ENCODE results near the gene C11orf86. TPM values are rescaled to one million over a fixed set of nuclear protein-coding genes. Genes with fewer than 3 reads are reported as not detected.

The C11orf86 gene
- total and polyA plus RNA-seq, 2 experiments from 2014 or later, result 0.21 to 0.74 TPM

DNA sequence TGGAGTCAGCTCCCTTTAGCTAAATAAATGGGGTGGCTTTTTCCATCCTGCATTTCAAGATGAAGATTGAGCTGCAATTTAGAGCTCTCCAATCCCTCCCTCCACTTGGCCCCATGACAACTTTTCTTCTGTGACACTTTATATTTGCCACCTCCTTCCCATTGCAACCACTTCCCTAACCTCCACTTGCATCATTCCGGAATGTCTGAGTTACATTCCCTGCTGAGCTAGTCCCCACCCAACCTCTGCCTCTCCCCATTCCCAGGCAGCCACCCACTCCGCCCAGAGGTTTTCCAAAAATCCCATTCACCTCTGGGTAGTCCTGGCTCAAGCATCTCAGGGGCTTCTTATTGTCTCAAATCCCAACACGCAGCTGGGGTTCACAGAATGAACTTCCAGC, 41.6 kb upstream of the C11orf86 start:
- Mint-ChIP-seq H3K36me3 (ENCODE audit: low read depth) (no peaks in the 10 kb centered on the region), H3K4me1 (peaks cover 6% of the 10 kb centered on the region; the same call in 2 of the 3 replicates), H3K4me3 (no peak overlapping the region), H3K27ac (no peak overlapping the region; the same call in 1 of the 2 replicates), H3K27me3 (ENCODE audit: insufficient read depth, low read depth, poor library complexity) (no peaks in the 10 kb centered on the region), H3K9me3 (no peaks in the 10 kb centered on the region)
- Histone ChIP-seq H3K4me3 (no peak overlapping the region), H3K27me3 (ENCODE audit: insufficient read depth) (no peaks in the 10 kb centered on the region), H3K4me2 (no peak overlapping the region), H3K36me3 (ENCODE audit: insufficient read depth) (no peaks in the 10 kb centered on the region), H3K27ac (ENCODE audit: low read depth) (no peak overlapping the region), H3K4me1 (ENCODE audit: insufficient read depth) (no peaks in the 10 kb centered on the region), H3K9me2 (ENCODE audit: insufficient read depth) (no peaks in the 10 kb centered on the region), H3F3A (replicated peaks; ENCODE audit: low read depth) (no peaks in the 10 kb centered on the region), H2AFZ (no peak overlapping the region), H4K20me1 (replicated peaks; ENCODE audit: insufficient read depth) (no peaks in the 10 kb centered on the region), H3K79me2 (replicated peaks; ENCODE audit: insufficient read depth) (no peaks in the 10 kb centered on the region)
- no peak for TF ChIP-seq EZH2 (IDR thresholded peaks at IDR 0.05; ENCODE audit: low read depth, unreplicated experiment)
- no peak for TF ChIP-seq CREB1 (CRISPR knock-in tag; IDR thresholded peaks at IDR 0.05; ENCODE audit: low read depth)
- TF ChIP-seq, protein P1, sequence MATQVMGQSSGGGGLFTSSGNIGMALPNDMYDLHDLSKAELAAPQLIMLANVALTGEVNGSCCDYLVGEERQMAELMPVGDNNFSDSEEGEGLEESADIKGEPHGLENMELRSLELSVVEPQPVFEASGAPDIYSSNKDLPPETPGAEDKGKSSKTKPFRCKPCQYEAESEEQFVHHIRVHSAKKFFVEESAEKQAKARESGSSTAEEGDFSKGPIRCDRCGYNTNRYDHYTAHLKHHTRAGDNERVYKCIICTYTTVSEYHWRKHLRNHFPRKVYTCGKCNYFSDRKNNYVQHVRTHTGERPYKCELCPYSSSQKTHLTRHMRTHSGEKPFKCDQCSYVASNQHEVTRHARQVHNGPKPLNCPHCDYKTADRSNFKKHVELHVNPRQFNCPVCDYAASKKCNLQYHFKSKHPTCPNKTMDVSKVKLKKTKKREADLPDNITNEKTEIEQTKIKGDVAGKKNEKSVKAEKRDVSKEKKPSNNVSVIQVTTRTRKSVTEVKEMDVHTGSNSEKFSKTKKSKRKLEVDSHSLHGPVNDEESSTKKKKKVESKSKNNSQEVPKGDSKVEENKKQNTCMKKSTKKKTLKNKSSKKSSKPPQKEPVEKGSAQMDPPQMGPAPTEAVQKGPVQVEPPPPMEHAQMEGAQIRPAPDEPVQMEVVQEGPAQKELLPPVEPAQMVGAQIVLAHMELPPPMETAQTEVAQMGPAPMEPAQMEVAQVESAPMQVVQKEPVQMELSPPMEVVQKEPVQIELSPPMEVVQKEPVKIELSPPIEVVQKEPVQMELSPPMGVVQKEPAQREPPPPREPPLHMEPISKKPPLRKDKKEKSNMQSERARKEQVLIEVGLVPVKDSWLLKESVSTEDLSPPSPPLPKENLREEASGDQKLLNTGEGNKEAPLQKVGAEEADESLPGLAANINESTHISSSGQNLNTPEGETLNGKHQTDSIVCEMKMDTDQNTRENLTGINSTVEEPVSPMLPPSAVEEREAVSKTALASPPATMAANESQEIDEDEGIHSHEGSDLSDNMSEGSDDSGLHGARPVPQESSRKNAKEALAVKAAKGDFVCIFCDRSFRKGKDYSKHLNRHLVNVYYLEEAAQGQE (IDR thresholded peaks at IDR 0.05; ENCODE audit: unreplicated experiment), result no peak
- no peak for TF ChIP-seq JUNB (IDR thresholded peaks at IDR 0.05; ENCODE audit: unreplicated experiment)
- DNase-seq (ENCODE audit: low spot score) (no peak), ATAC-seq (no peak)

DNA sequence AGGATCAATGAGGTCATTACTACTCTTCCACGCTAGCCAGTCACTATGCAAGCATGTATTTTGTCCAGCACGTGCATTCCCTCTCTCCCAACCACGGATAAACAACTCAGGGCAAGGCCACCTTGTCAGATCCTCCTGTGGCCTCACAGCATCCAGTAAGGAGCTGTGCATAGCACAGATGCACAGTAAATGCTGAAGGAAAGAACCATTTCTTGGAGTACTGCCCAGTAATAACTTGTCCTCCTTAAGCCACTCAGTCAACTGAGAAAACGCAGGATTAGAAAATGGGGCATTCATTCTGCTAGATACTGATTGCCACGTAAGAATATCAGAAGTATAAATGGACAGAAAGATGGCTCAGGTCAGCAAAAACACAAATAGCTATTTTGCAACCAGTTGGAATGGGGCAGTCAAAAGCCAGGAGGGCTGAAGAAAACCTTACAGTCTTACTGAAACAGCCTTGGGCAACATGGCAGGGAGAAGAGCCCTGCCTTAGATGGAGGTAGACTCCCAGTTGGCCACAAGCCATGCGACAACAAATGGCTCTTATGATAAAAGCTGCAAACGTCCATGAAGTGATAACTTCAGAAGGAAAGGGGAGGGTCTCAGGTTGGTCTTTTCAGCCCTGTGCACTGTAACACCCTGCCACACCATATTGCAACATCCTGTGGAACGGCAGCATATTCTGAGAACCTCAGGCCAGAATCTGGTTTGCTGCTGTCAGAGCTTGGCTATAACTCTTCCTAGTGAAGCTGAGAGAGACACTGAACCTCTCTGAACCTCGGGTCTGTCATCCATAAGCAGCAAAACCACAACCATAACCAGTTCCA, 39.9 kb upstream of the C11orf86 start:
- ATAC-seq (no peak), DNase-seq (ENCODE audit: low spot score) (no peak)
- Histone ChIP-seq H3F3A (replicated peaks; ENCODE audit: low read depth) (no peaks in the 10 kb centered on the region), H3K79me2 (replicated peaks; ENCODE audit: insufficient read depth) (no peaks in the 10 kb centered on the region), H3K27ac (ENCODE audit: low read depth) (no peak overlapping the region), H2AFZ (no peak overlapping the region), H3K4me2 (no peak overlapping the region), H3K9me2 (ENCODE audit: insufficient read depth) (no peaks in the 10 kb centered on the region), H3K4me1 (ENCODE audit: insufficient read depth) (no peaks in the 10 kb centered on the region), H4K20me1 (replicated peaks; ENCODE audit: insufficient read depth) (no peaks in the 10 kb centered on the region), H3K4me3 (no peak overlapping the region), H3K36me3 (ENCODE audit: insufficient read depth) (no peaks in the 10 kb centered on the region), H3K27me3 (ENCODE audit: insufficient read depth) (no peaks in the 10 kb centered on the region)
- H3K4me3 Mint-ChIP-seq, result no peak overlapping the region
- peaks cover 6% of the 10 kb centered on the region; the same call in 2 of the 3 replicates for H3K4me1 Mint-ChIP-seq
- H3K27me3 Mint-ChIP-seq (ENCODE audit: insufficient read depth, low read depth, poor library complexity), result no peaks in the 10 kb centered on the region
- H3K27ac Mint-ChIP-seq, result no peak overlapping the region
- no peaks in the 10 kb centered on the region for H3K9me3 Mint-ChIP-seq
- H3K36me3 Mint-ChIP-seq (ENCODE audit: low read depth), result no peaks in the 10 kb centered on the region
- TF ChIP-seq, protein P1 (IDR thresholded peaks at IDR 0.05; ENCODE audit: unreplicated experiment), result no peak
- TF ChIP-seq JUNB (IDR thresholded peaks at IDR 0.05; ENCODE audit: unreplicated experiment), result no peak
- no peak for TF ChIP-seq EZH2 (IDR thresholded peaks at IDR 0.05; ENCODE audit: low read depth, unreplicated experiment)
- no peak for TF ChIP-seq EZH2phosphoT487 (IDR thresholded peaks at IDR 0.05; ENCODE audit: unreplicated experiment)
- TF ChIP-seq, protein P2, sequence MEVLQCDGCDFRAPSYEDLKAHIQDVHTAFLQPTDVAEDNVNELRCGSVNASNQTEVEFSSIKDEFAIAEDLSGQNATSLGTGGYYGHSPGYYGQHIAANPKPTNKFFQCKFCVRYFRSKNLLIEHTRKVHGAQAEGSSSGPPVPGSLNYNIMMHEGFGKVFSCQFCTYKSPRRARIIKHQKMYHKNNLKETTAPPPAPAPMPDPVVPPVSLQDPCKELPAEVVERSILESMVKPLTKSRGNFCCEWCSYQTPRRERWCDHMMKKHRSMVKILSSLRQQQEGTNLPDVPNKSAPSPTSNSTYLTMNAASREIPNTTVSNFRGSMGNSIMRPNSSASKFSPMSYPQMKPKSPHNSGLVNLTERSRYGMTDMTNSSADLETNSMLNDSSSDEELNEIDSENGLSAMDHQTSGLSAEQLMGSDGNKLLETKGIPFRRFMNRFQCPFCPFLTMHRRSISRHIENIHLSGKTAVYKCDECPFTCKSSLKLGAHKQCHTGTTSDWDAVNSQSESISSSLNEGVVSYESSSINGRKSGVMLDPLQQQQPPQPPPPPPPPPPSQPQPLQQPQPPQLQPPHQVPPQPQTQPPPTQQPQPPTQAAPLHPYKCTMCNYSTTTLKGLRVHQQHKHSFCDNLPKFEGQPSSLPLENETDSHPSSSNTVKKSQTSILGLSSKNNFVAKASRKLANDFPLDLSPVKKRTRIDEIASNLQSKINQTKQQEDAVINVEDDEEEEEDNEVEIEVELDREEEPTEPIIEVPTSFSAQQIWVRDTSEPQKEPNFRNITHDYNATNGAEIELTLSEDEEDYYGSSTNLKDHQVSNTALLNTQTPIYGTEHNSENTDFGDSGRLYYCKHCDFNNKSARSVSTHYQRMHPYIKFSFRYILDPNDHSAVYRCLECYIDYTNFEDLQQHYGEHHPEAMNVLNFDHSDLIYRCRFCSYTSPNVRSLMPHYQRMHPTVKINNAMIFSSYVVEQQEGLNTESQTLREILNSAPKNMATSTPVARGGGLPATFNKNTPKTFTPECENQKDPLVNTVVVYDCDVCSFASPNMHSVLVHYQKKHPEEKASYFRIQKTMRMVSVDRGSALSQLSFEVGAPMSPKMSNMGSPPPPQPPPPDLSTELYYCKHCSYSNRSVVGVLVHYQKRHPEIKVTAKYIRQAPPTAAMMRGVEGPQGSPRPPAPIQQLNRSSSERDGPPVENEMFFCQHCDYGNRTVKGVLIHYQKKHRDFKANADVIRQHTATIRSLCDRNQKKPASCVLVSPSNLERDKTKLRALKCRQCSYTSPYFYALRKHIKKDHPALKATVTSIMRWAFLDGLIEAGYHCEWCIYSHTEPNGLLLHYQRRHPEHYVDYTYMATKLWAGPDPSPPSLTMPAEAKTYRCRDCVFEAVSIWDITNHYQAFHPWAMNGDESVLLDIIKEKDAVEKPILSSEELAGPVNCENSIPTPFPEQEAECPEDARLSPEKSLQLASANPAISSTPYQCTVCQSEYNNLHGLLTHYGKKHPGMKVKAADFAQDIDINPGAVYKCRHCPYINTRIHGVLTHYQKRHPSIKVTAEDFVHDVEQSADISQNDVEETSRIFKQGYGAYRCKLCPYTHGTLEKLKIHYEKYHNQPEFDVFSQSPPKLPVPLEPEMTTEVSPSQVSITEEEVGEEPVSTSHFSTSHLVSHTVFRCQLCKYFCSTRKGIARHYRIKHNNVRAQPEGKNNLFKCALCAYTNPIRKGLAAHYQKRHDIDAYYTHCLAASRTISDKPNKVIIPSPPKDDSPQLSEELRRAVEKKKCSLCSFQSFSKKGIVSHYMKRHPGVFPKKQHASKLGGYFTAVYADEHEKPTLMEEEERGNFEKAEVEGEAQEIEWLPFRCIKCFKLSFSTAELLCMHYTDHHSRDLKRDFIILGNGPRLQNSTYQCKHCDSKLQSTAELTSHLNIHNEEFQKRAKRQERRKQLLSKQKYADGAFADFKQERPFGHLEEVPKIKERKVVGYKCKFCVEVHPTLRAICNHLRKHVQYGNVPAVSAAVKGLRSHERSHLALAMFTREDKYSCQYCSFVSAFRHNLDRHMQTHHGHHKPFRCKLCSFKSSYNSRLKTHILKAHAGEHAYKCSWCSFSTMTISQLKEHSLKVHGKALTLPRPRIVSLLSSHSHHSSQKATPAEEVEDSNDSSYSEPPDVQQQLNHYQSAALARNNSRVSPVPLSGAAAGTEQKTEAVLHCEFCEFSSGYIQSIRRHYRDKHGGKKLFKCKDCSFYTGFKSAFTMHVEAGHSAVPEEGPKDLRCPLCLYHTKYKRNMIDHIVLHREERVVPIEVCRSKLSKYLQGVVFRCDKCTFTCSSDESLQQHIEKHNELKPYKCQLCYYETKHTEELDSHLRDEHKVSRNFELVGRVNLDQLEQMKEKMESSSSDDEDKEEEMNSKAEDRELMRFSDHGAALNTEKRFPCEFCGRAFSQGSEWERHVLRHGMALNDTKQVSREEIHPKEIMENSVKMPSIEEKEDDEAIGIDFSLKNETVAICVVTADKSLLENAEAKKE (CRISPR knock-in tag; IDR thresholded peaks at IDR 0.05), result no peak
